SK-N-SH (cell line): ENCODE results near the gene PLEKHM2. TPM values are rescaled to one million over a fixed set of nuclear protein-coding genes. Genes with fewer than 3 reads are reported as not detected.

Source experiments
- CTCF ChIA-PET: fragments of 300-600, 350-600 bp; formaldehyde crosslinking; extraction: SDS; loops from one replicate; lab custom pipeline; 2021; lab: Yijun Ruan, JAX
- POLR2A ChIA-PET: fragments of 350-600 bp; sonication (Branson Sonifier 250); formaldehyde crosslinking; extraction: SDS; loops from one replicate; lab custom pipeline; 2020; ENCODE audit warnings: antibody characterized with exemption, inconsistent platforms; lab: Yijun Ruan, JAX
- DNase-seq: peaks from one replicate; pipeline ENCODE4 v3.0.0; 2012
- H2AFZ ChIP-seq: fragments of 200-600 bp; sonication (generic); 2 replicates; pipeline ENCODE4 v1.8.1; 2016; ENCODE audit warnings: antibody characterized with exemption, mild to moderate bottlenecking, low read depth
- H3F3A ChIP-seq: fragments of 200-600 bp; sonication (generic); replicated peaks from 2 replicates; pipeline ENCODE3; 2016; ENCODE audit warnings: antibody characterized with exemption, mild to moderate bottlenecking; ENCODE audit not compliant: insufficient read depth
- H3K27ac ChIP-seq, 2 experiments: fragments of 200-500 bp in 1 of 2; fragments of 200-600 bp in 1 of 2; sonication (Bioruptor generic) in 1 of 2; sonication (generic), shearing (Covaris generic) in 1 of 2; 2 replicates each; pipeline versions ENCODE4 v1.5.1 to v1.6.1; 2014 to 2016; ENCODE audit warnings: low read depth in 2 of 2, inconsistent platforms in 1 of 2, low read length in 1 of 2, mild to moderate bottlenecking in 1 of 2, mixed read lengths in 1 of 2
- H3K27me3 ChIP-seq: fragments of 200-600 bp; sonication (generic), shearing (Covaris generic); 2 replicates; pipeline ENCODE4 v1.6.1; 2016; ENCODE audit warnings: mixed run types; ENCODE audit not compliant: insufficient read depth
- H3K36me3 ChIP-seq, 2 experiments: fragments of 200-500 bp in 1 of 2; fragments of 200-600 bp in 1 of 2; sonication (Bioruptor generic) in 1 of 2; sonication (generic) in 1 of 2; replicated peaks in 1 of 2; 2 replicates each; pipeline versions ENCODE3 to v1.5.1; 2014 to 2016; ENCODE audit warnings: low read length in 1 of 2, mild to moderate bottlenecking in 1 of 2; ENCODE audit not compliant: insufficient read depth in 2 of 2, control insufficient read depth in 1 of 2
- H3K4me1 ChIP-seq, 2 experiments: fragments of 200-500 bp in 1 of 2; fragments of 200-600 bp in 1 of 2; sonication (Bioruptor generic) in 1 of 2; sonication (generic), shearing (Covaris generic) in 1 of 2; 2 replicates each; pipeline versions ENCODE4 v1.5.1 to v1.6.1; 2014 to 2016; ENCODE audit warnings: low read depth in 1 of 2, low read length in 1 of 2, mixed run types in 1 of 2; ENCODE audit not compliant: insufficient read depth in 2 of 2, control insufficient read depth in 1 of 2
- H3K4me2 ChIP-seq: fragments of 200-600 bp; sonication (generic), shearing (Covaris generic); 2 replicates; pipeline ENCODE4 v1.6.1; 2017; ENCODE audit warnings: mixed run types
- H3K4me3 ChIP-seq, 2 experiments: fragments of 200-500 bp in 1 of 2; fragments of 200-600 bp in 1 of 2; sonication (Bioruptor generic) in 1 of 2; sonication (generic), shearing (Covaris generic) in 1 of 2; 2 replicates each; pipeline versions ENCODE4 v1.5.1 to v1.8.1; 2014 to 2016; ENCODE audit warnings: low read depth in 2 of 2, inconsistent platforms in 1 of 2, low read length in 1 of 2, mild to moderate bottlenecking in 1 of 2, mixed read lengths in 1 of 2, moderate library complexity in 1 of 2
- H3K79me2 ChIP-seq: fragments of 200-600 bp; sonication (generic); 2 replicates; pipeline ENCODE4 v1.8.1; 2017; ENCODE audit warnings: mild to moderate bottlenecking; ENCODE audit not compliant: insufficient read depth
- H3K9ac ChIP-seq: fragments of 200-600 bp; sonication (generic); 2 replicates; pipeline ENCODE4 v1.6.1; 2017; ENCODE audit warnings: mixed run types
- H3K9me2 ChIP-seq: fragments of 200-600 bp; sonication (generic); 2 replicates; pipeline ENCODE4 v1.6.1; 2017; ENCODE audit warnings: mixed run types
- H3K9me3 ChIP-seq: fragments of 200-600 bp; sonication (generic); 2 replicates; pipeline ENCODE4 v1.6.1; 2017; ENCODE audit warnings: mixed run types, mild to moderate bottlenecking, moderate library complexity
- H4K20me1 ChIP-seq: fragments of 200-600 bp; sonication (generic); 2 replicates; pipeline ENCODE4 v1.6.1; 2017; ENCODE audit warnings: mild to moderate bottlenecking, mixed run types; ENCODE audit not compliant: insufficient read depth
- ELF1 ChIP-seq: IDR thresholded peaks from 2 replicates; pipeline ENCODE4 v1.4.0; 2012
- EP300 ChIP-seq, 2 experiments: IDR thresholded peaks; 2 replicates each; pipeline versions ENCODE4 v1.4.0 to v1.6.1; 2012; ENCODE audit warnings: borderline replicate concordance in 1 of 2, low read depth in 1 of 2, low read length in 1 of 2
- FOSL2 ChIP-seq: IDR thresholded peaks from 2 replicates; pipeline ENCODE4 v1.4.0; 2012; ENCODE audit warnings: low read depth, mild to moderate bottlenecking, moderate library complexity, borderline replicate concordance
- FOXJ3 ChIP-seq: sonication (generic); formaldehyde crosslinking; IDR thresholded peaks from 2 replicates; pipeline ENCODE4 v1.5.1; 2020; ENCODE audit warnings: mild to moderate bottlenecking, missing genetic modification reagents
- FOXM1 ChIP-seq: IDR thresholded peaks from 2 replicates; pipeline ENCODE4 v1.4.0; 2012; ENCODE audit warnings: low read depth, mild to moderate bottlenecking
- JUND ChIP-seq: IDR thresholded peaks from 2 replicates; pipeline ENCODE4 v1.4.0; 2012
- MXI1 ChIP-seq: IDR thresholded peaks from 2 replicates; pipeline ENCODE4 v1.6.1; 2012; ENCODE audit warnings: mild to moderate bottlenecking, low read depth, low read length, improper control_type of control experiment
- NRF1 ChIP-seq: IDR thresholded peaks from 2 replicates; pipeline ENCODE4 v1.6.1; 2012; ENCODE audit warnings: low read depth, mild to moderate bottlenecking, low read length
- POLR2AphosphoS5 ChIP-seq: IDR thresholded peaks from 2 replicates; pipeline ENCODE4 v1.6.1; 2012; ENCODE audit warnings: low read depth, low read length
- RAD21 ChIP-seq: IDR thresholded peaks from 2 replicates; pipeline ENCODE4 v1.6.1; 2012; ENCODE audit warnings: mild to moderate bottlenecking, low read length
- RCOR1 ChIP-seq: fragments of 150-350 bp; IDR thresholded peaks from 2 replicates; pipeline ENCODE4 v1.6.1; 2017; ENCODE audit warnings: antibody characterized with exemption, low read length
- RFX5 ChIP-seq: IDR thresholded peaks from 2 replicates; pipeline ENCODE4 v1.6.1; 2012; ENCODE audit warnings: mild to moderate bottlenecking, improper control_type of control experiment, low read length
- RXRA ChIP-seq: IDR thresholded peaks from 2 replicates; pipeline ENCODE4 v1.4.0; 2012; ENCODE audit warnings: low read depth, mild to moderate bottlenecking, borderline replicate concordance
- SIN3A ChIP-seq: IDR thresholded peaks from 2 replicates; pipeline ENCODE4 v1.6.1; 2012; ENCODE audit warnings: low read depth, mild to moderate bottlenecking, low read length, moderate library complexity, borderline replicate concordance
- SMC3 ChIP-seq: IDR thresholded peaks from 2 replicates; pipeline ENCODE4 v1.6.1; 2012; ENCODE audit warnings: low read depth, low read length, improper control_type of control experiment
- TAF1 ChIP-seq: IDR thresholded peaks from 2 replicates; pipeline ENCODE4 v1.6.1; 2012; ENCODE audit warnings: low read depth, mild to moderate bottlenecking, low read length, moderate library complexity, borderline replicate concordance
- TCF12 ChIP-seq: IDR thresholded peaks from 2 replicates; pipeline ENCODE4 v1.4.0; 2012
- TEAD4 ChIP-seq: IDR thresholded peaks from 2 replicates; pipeline ENCODE4 v1.4.0; 2012; ENCODE audit warnings: mild to moderate bottlenecking, borderline replicate concordance; ENCODE audit not compliant: insufficient read depth
- WGBS: methylation state at CpG from one replicate; pipeline ENCODE4 v1.1.6; 2017; ENCODE audit warnings: low lambda C conversion rate; 5-methylcytosine and 5-hydroxymethylcytosine counted together
- polyA plus RNA-seq, 3 experiments: library from polyadenylated mRNA; depleted of rRNA; stranded (reverse); fragments of >200 nt; gene quantifications; 2 replicates each; pipeline ENCODE4 v1.2.3, GENCODE V29; 2012
- TF ChIP-seq, protein P1 (sequence below): fragments of 150-350 bp; IDR thresholded peaks from 2 replicates; pipeline ENCODE4 v1.6.1; 2016; ENCODE audit warnings: mild to moderate bottlenecking, low read depth, low read length
- TF ChIP-seq, protein P2 (sequence below): IDR thresholded peaks from 2 replicates; pipeline ENCODE4 v1.4.0; 2012; ENCODE audit warnings: low read depth, borderline replicate concordance
- TF ChIP-seq, protein P3 (sequence below): IDR thresholded peaks from 2 replicates; pipeline ENCODE4; 2012
- TF ChIP-seq, protein P4 (sequence below): IDR thresholded peaks from 2 replicates; pipeline ENCODE4 v1.6.1; 2012; ENCODE audit warnings: mild to moderate bottlenecking, low read depth, low read length, moderate library complexity

The PLEKHM2 gene
- polyA plus RNA-seq, 1 of the 3 experiments (the other 2 are of a cell fraction) = 38.9 TPM

DNA sequence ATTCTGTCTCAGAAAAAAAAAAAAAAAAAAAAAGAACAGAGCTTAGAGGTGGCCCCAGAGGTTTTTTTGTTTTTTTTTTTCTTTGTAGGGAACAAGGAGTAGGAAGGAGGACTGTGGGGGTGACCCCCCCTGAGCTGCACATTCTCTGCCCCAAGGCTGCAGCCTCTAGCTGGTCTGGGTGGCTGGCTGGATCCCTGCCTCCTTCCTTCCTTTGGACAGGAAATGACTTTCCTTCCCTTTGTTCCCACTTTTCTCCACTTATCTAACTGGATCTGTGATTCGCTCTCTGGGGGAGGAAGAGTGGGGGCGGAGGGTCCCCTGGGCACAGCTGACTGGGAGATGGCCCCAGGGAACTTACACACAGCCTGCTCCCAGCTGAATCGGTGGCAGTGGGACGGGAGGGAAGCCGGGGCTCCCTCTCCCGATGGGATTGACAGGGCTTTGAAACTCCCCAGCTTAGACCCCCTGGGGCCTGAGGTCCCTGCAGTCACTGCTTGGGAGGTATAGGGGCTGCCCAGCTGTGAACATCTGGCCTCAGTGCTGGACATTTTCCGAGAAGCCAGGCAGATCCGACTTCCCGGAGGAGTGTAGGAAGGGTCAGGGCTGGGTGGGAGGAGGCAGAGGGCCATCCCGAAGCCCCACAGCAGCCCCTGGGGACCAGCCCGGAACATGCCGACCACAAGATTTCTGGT lies 76.5 kb downstream of the PLEKHM2 start (continued):
- TF ChIP-seq FOSL2 (no peak), RFX5 (no peak), SIN3A (peak; percentile 50; the same call in 1 of the 2 replicates), NRF1 (no peak), RCOR1 (0 out of 2 replicates have a peak, but pooled peaks have one; percentile 12), JUND (0 out of 2 replicates have a peak, but pooled peaks have one; percentile 12), TEAD4 (no peak), RXRA (no peak), POLR2AphosphoS5 (no peak), MXI1 (no peak)
- TF ChIP-seq, protein P1, sequence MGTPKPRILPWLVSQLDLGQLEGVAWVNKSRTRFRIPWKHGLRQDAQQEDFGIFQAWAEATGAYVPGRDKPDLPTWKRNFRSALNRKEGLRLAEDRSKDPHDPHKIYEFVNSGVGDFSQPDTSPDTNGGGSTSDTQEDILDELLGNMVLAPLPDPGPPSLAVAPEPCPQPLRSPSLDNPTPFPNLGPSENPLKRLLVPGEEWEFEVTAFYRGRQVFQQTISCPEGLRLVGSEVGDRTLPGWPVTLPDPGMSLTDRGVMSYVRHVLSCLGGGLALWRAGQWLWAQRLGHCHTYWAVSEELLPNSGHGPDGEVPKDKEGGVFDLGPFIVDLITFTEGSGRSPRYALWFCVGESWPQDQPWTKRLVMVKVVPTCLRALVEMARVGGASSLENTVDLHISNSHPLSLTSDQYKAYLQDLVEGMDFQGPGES = no peak

DNA sequence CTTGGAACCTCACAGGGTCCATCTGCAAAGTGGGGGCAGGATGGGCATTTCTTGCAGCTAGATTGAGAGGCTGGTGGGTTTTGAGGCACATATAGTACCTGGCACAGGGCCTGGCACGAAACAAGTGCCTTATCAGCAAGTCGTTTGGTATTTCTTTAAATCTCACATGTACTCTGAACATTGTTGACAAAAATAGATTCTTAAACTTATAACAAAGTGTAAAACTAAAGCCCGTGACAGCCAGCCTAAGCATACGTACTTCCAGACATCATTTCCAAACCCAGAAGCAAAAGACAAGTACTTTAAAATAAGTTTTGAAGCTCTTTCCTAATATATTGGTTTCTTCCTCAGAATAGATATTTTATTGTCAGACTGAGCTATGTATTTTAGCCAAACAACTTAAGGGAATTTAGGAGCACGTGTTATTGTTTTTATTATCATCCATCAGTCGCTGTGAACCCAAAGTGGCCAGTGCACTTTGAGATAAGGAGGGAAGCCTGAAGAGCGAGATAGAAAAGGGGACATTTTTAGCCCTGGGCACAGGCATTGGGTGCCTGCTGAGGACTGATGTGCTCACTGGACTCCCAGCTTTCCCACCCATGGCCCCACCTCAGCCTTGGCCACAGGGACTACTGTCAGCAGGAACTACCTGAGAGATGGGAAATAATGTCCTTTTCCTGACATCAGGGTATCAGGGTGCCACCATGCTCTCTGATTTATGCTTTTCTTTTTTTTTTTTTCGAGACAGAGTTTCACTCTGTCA lies 77.4 kb downstream of the PLEKHM2 start:
- H3K27ac ChIP-seq = peak overlapping the region; percentile 70 to 84; a peak in 3 of 4 replicates
- peaks cover 7 to 10% of the 10 kb centered on the region in 2 experiments for H3K36me3 ChIP-seq
- 75% methylated on average over 8 of the region's 8 CpGs for WGBS
- ChIA-PET POLR2A (no interaction called here), CTCF (interaction anchor here (1.0 to 4.9 kb wide), 4 partner anchors 24 to 257 kb away, joined by 3 to 18 read pairs (median 3); no protein-coding TSS in a partner anchor)
- H3K9ac ChIP-seq = peak overlapping the region; percentile 97; the same call in 1 of the 2 replicates
- peak overlapping the region in 1 of 2 experiments; percentile 82; a peak in 2 of 4 replicates for H3K4me3 ChIP-seq
- H3K79me2 ChIP-seq = peaks cover 75% of the 10 kb centered on the region
- H3K9me2 ChIP-seq = no peaks in the 10 kb centered on the region
- H2AFZ ChIP-seq = no peak overlapping the region
- peak; percentile 80 for DNase-seq
- peaks cover 37% of the 10 kb centered on the region for H3F3A ChIP-seq
- peaks cover 34% of the 10 kb centered on the region for H4K20me1 ChIP-seq
- no peaks in the 10 kb centered on the region for H3K9me3 ChIP-seq
- H3K4me2 ChIP-seq = peak overlapping the region; percentile 88
- no peaks in the 10 kb centered on the region for H3K27me3 ChIP-seq
- peaks cover 28 to 39% of the 10 kb centered on the region in 2 experiments for H3K4me1 ChIP-seq
- TF ChIP-seq FOXM1 (no peak), RXRA (no peak), TCF12 (no peak), FOXJ3 (no peak), MXI1 (peak; percentile 83), RAD21 (no peak), EP300 (IDR thresholded peaks at IDR 0.05; ENCODE audit: borderline replicate concordance in 1 of 2, low read depth in 1 of 2, low read length in 1 of 2) (peak in 1 of 2 experiments; percentile 55; a peak in 1 of 4 replicates), ELF1 (no peak), SMC3 (no peak), TAF1 (no peak)
- TF ChIP-seq, protein P2, sequence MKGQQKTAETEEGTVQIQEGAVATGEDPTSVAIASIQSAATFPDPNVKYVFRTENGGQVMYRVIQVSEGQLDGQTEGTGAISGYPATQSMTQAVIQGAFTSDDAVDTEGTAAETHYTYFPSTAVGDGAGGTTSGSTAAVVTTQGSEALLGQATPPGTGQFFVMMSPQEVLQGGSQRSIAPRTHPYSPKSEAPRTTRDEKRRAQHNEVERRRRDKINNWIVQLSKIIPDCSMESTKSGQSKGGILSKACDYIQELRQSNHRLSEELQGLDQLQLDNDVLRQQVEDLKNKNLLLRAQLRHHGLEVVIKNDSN = no peak
- TF ChIP-seq, protein P3, sequence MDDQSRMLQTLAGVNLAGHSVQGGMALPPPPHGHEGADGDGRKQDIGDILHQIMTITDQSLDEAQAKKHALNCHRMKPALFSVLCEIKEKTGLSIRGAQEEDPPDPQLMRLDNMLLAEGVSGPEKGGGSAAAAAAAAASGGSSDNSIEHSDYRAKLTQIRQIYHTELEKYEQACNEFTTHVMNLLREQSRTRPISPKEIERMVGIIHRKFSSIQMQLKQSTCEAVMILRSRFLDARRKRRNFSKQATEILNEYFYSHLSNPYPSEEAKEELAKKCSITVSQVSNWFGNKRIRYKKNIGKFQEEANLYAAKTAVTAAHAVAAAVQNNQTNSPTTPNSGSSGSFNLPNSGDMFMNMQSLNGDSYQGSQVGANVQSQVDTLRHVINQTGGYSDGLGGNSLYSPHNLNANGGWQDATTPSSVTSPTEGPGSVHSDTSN = no peak
- TF ChIP-seq, protein P4, sequence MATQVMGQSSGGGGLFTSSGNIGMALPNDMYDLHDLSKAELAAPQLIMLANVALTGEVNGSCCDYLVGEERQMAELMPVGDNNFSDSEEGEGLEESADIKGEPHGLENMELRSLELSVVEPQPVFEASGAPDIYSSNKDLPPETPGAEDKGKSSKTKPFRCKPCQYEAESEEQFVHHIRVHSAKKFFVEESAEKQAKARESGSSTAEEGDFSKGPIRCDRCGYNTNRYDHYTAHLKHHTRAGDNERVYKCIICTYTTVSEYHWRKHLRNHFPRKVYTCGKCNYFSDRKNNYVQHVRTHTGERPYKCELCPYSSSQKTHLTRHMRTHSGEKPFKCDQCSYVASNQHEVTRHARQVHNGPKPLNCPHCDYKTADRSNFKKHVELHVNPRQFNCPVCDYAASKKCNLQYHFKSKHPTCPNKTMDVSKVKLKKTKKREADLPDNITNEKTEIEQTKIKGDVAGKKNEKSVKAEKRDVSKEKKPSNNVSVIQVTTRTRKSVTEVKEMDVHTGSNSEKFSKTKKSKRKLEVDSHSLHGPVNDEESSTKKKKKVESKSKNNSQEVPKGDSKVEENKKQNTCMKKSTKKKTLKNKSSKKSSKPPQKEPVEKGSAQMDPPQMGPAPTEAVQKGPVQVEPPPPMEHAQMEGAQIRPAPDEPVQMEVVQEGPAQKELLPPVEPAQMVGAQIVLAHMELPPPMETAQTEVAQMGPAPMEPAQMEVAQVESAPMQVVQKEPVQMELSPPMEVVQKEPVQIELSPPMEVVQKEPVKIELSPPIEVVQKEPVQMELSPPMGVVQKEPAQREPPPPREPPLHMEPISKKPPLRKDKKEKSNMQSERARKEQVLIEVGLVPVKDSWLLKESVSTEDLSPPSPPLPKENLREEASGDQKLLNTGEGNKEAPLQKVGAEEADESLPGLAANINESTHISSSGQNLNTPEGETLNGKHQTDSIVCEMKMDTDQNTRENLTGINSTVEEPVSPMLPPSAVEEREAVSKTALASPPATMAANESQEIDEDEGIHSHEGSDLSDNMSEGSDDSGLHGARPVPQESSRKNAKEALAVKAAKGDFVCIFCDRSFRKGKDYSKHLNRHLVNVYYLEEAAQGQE = no peak
- TF ChIP-seq, protein P1 = no peak
